ENCODE results near the gene ZBED3. TPM values are rescaled to one million over a fixed set of nuclear protein-coding genes. Genes with fewer than 3 reads are reported as not detected.
A peak's percentile ranks its signal among the peaks of the same experiment; 100 is the strongest.

ZBED3 gene
- polyA plus RNA-seq, 1 donor from 2014 or later, result 0.56 TPM

- Histone ChIP-seq H3K27ac (ENCODE audit: low read length) (no peak overlapping the region), H3K4me2 (ENCODE audit: low read length) (no peak overlapping the region), H2AFZ (ENCODE audit: low read depth, low read length) (no peak overlapping the region), H3K27me3 (ENCODE audit: insufficient read depth, low read depth, low read length) (no peaks in the 10 kb centered on the region), H3K79me2 (replicated peaks; ENCODE audit: insufficient read depth, low read length) (peaks cover 12% of the 10 kb centered on the region), H3K4me3 (ENCODE audit: low read length) (peak overlapping the region; percentile 90), H3K9me2 (ENCODE audit: insufficient read depth, low read length) (no peaks in the 10 kb centered on the region), H3F3A (ENCODE audit: insufficient read depth, low read length, poor library complexity, severe bottlenecking) (no peaks in the 10 kb centered on the region), H3K9ac (ENCODE audit: low read length) (no peak overlapping the region), H3K36me3 (ENCODE audit: insufficient read depth, low read length) (no peaks in the 10 kb centered on the region), H4K20me1 (ENCODE audit: insufficient read depth) (no peaks in the 10 kb centered on the region), H3K9me3 (ENCODE audit: low read length) (no peaks in the 10 kb centered on the region)
- TF ChIP-seq CTCF (IDR thresholded peaks at IDR 0.05; ENCODE audit: poor library complexity, severe bottlenecking) (no peak), REST (IDR thresholded peaks at IDR 0.05; ENCODE audit: borderline replicate concordance) (no peak), SMC3 (conservative IDR thresholded peaks at IDR 0.05; ENCODE audit: poor library complexity) (no peak), POLR2AphosphoS5 (IDR thresholded peaks at IDR 0.05) (no peak), MXI1 (conservative IDR thresholded peaks at IDR 0.05; ENCODE audit: poor library complexity, severe bottlenecking) (no peak), RAD21 (conservative IDR thresholded peaks at IDR 0.05) (no peak), TAF1 (IDR thresholded peaks at IDR 0.05; ENCODE audit: low read depth) (no peak), EP300 (conservative IDR thresholded peaks at IDR 0.05; ENCODE audit: poor library complexity, severe bottlenecking) (no peak), EZH2 (IDR thresholded peaks at IDR 0.05; ENCODE audit: borderline replicate concordance, insufficient read depth, low read length, poor library complexity, severe bottlenecking) (no peak)
These were observed 55.2 kb downstream of the ZBED3 start for GRCh38 chr5:77031891-77032290.

- no peaks in the 10 kb centered on the region for H3F3A ChIP-seq (ENCODE audit: insufficient read depth, low read length, poor library complexity, severe bottlenecking)
- no peaks in the 10 kb centered on the region for H3K9me2 ChIP-seq (ENCODE audit: insufficient read depth, low read length)
- H3K9me3 ChIP-seq (ENCODE audit: low read length), result no peaks in the 10 kb centered on the region
- H3K4me2 ChIP-seq (ENCODE audit: low read length), result peak within 1 kb of the TSS; percentile 87
- H3K4me3 ChIP-seq (ENCODE audit: low read length), result peak within 1 kb of the TSS; percentile 90
- peak within 1 kb of the TSS; percentile 89 for H2AFZ ChIP-seq (ENCODE audit: low read depth, low read length)
- peak within 1 kb of the TSS; percentile 85 for H3K9ac ChIP-seq (ENCODE audit: low read length)
- no peaks in the 10 kb centered on the region for H4K20me1 ChIP-seq (ENCODE audit: insufficient read depth)
- H3K27me3 ChIP-seq (ENCODE audit: insufficient read depth, low read depth, low read length), result no peaks in the 10 kb centered on the region
- no peak for TF ChIP-seq EZH2 (IDR thresholded peaks at IDR 0.05; ENCODE audit: borderline replicate concordance, insufficient read depth, low read length, poor library complexity, severe bottlenecking)
- peak; percentile 83 for TF ChIP-seq TAF1 (IDR thresholded peaks at IDR 0.05; ENCODE audit: low read depth)
- TF ChIP-seq MXI1 (conservative IDR thresholded peaks at IDR 0.05; ENCODE audit: poor library complexity, severe bottlenecking), result peak; percentile 88
- TF ChIP-seq RAD21 (conservative IDR thresholded peaks at IDR 0.05), result peak; percentile 42
- TF ChIP-seq EP300 (conservative IDR thresholded peaks at IDR 0.05; ENCODE audit: poor library complexity, severe bottlenecking), result peak; percentile 47
- no peak for TF ChIP-seq CTCF (IDR thresholded peaks at IDR 0.05; ENCODE audit: poor library complexity, severe bottlenecking)
- TF ChIP-seq REST (IDR thresholded peaks at IDR 0.05; ENCODE audit: borderline replicate concordance), result peak; percentile 42
- TF ChIP-seq POLR2AphosphoS5 (IDR thresholded peaks at IDR 0.05), result peak; percentile 83
- TF ChIP-seq SMC3 (conservative IDR thresholded peaks at IDR 0.05; ENCODE audit: poor library complexity), result peak; percentile 35
- H3K79me2 ChIP-seq (replicated peaks; ENCODE audit: insufficient read depth, low read length), result peaks cover 12% of the 10 kb centered on the region
- H3K27ac ChIP-seq (ENCODE audit: low read length), result peak within 1 kb of the TSS; percentile 84
- no peaks in the 10 kb centered on the region for H3K36me3 ChIP-seq (ENCODE audit: insufficient read depth, low read length)
These were observed 56.7 kb downstream of the ZBED3 start, which contains the start of gene AGGF1 for GRCh38 chr5:77030097-77031071. Gene AGGF1, plus strand, starts transcription at chr5:77030404. Its CDS starts 363 bp downstream, at chr5:77030767.
